GM21515 (cell line): Measurements from ENCODE around the gene SLC14A1.
"Not testable (repeated sequence)": the region's sequence is repeated elsewhere in the genome, so short reads cannot be mapped to it uniquely, and the experiment has no call there.

Experiments
- ATAC-seq: cut with Tn5 transposase; IDR thresholded peaks from one replicate; pipeline ENCODE4 v1.9.1; 2021; ENCODE audit not compliant: unreplicated experiment

The SLC14A1 gene

DNA sequence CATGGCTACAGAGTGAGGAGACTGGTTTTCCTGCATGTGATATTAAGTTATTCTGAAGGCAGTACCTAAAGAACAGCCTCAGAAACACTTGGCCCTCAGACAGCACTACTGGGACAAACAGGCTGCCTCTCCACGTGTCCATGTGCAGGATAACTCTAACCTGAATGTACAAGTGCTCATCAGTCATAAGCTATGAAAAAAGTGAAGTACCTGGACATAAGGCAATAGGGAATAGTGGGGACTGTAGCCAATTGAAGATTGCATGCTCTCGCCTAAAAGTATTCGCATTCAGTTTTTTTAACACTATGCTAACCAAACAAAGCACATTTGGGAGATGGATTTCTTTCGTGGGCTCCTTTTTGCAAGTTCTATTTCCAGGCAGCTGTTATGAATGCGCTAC lies 33.0 kb downstream of the SLC14A1 start:
- no peak for ATAC-seq

DNA sequence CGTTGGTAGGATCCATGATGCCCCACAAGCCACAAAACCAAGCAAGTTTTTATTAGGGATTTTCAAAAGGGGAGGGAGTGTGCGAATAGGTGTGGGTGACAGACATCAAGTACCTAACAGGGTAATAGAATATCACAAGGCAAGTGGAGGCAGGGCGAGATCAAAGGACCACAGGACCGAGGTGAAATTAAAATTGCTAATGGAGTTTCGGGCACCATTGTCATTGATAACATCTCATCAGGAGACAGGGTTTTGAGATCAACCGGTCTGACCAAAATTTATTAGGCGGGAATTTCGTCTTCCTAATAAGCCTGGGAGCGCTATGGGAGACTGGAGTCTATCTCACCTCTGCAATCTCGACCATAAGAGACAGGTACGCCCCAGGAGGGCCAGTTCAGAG lies 33.7 kb downstream of the SLC14A1 start:
- ATAC-seq = not testable (repeated sequence)

- no peak for ATAC-seq
Measured at GRCh38 chr18:45760462-45761036, 36.6 kb downstream of the SLC14A1 start.

GRCh38 chr18:45761512-45762114 lies 37.6 kb downstream of the SLC14A1 start:
- ATAC-seq = no peak

GRCh38 chr18:45764000-45764686 lies 40.2 kb downstream of the SLC14A1 start:
- ATAC-seq = no peak

DNA sequence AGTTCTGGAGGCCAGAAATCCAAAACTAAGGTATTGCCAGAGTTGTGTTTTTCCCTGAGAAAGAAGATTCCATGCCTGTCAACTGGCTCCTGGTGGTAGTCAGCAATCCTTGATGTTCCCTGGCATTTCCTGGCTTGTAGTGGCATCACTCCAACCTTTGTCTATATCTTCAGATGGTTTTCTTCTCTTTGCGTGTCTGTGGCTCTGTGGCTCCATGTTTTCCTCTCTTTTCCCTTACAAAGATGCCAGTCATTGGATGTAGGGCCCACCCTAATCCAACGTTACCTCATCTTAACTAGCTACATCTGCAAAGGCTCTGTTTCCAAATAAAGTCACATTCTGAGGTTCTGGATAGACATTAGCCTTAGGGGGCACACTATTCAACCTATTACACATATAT lies 41.8 kb downstream of the SLC14A1 start:
- no peak for ATAC-seq

DNA sequence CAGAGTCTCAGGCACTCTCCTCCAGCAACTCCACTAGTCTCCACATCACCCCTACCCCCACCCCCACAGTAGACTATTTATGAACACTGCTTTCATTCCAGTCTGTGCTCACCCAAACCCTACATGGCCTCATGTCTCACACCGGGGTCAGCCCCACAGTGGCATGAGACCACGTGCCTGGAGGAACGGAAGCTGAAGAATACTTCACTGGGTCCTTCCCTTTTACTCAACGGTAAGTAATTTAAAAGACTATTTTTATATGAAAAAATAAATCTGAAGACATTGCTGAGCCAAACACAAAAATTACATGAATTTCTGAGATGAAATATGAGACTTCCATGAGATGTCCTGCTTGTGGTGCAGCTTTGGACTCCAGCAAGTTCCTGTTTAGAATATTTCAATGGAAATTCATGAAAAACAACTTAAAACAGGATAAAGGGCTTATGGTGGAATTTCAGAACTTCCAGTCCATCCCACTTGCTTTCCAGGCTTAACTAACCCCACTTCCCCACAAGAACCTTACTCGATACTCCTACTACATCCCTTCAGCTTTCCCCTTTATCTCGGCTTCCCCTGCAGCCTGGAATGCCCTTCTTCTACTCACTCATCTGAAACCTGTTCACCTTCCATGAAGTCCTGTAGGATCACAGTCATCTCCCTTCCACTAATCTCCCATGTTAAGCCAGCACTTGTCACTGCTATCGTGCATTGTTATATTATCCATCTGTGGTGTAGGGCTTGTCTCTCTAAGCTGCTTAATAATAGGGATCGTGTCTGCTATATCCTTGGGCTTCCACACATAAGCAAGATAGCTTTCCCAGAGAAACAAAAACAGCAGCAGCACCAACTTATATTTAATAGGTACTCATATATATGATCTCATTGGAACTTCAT lies 47.9 kb downstream of the SLC14A1 start:
- ATAC-seq = no peak

DNA sequence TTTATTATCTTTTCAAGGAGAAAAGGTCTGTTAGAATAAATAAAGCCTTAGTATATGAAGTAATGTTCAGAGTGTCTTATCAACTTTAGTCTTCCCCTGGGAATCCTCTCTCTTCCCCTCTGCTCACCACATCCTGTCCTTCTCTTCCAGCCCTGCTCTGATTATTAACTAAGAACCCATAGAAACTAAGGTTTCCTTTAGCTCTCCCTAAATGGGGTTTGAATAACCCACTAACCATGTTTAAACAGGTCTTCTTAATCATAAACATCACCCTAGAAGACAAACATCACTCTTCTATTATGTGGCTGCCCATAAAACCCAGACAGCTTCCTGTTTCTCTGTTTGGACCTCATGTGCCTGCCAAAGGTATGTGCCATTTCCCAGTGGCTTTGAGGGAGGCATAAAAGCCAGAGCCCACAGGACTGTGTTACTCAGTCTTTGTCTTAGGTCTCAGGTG lies 50.1 kb downstream of the SLC14A1 start:
- ATAC-seq = no peak

DNA sequence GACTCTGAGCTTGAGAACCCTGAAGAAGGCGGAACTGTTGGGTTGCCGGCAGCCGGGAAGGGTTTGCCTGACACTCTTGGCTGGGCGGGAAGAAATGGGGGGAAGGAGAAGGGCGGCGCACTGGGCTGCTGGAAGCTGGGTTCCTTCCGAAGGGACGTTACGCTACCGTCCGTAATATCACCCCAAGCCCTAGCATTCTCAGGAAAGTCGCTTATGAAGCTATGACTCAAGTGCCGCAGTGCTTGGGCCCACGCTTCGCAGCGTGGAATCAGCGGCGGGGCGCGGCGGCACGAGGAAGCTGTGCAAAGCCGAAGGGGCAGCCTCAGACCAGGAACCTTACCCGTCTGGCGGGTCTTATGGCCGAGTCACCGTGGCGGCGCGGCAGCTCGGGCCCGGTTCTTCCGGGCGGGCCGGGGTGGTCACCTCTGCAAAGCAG lies 51.3 kb downstream of the SLC14A1 start:
- no peak for ATAC-seq

GRCh38 chr18:45775743-45776142 lies 51.8 kb downstream of the SLC14A1 start:
- no peak for ATAC-seq

DNA sequence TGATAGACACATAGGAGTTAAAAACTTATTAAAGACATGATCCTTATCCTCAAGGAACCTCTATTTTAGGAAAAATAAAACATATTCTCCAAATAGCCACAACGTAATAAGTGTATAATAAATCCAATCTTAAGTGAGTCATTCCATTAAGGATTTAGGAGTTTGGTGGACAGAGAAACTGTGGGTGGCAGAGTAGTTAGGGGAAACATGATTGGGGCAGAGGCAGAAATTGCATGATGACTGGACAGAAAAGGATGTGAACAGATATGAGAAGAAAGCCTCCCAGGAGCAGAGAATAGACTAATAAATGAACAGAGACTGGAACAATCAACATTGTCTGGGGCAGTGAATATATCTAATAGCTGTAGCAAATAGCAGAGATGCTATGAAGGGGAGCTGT lies 53.4 kb downstream of the SLC14A1 start:
- ATAC-seq = no peak

GRCh38 chr18:45780568-45780967 lies 56.6 kb downstream of the SLC14A1 start:
- no peak for ATAC-seq

- ATAC-seq = no peak
Measured at GRCh38 chr18:45782662-45783061, 58.7 kb downstream of the SLC14A1 start.

DNA sequence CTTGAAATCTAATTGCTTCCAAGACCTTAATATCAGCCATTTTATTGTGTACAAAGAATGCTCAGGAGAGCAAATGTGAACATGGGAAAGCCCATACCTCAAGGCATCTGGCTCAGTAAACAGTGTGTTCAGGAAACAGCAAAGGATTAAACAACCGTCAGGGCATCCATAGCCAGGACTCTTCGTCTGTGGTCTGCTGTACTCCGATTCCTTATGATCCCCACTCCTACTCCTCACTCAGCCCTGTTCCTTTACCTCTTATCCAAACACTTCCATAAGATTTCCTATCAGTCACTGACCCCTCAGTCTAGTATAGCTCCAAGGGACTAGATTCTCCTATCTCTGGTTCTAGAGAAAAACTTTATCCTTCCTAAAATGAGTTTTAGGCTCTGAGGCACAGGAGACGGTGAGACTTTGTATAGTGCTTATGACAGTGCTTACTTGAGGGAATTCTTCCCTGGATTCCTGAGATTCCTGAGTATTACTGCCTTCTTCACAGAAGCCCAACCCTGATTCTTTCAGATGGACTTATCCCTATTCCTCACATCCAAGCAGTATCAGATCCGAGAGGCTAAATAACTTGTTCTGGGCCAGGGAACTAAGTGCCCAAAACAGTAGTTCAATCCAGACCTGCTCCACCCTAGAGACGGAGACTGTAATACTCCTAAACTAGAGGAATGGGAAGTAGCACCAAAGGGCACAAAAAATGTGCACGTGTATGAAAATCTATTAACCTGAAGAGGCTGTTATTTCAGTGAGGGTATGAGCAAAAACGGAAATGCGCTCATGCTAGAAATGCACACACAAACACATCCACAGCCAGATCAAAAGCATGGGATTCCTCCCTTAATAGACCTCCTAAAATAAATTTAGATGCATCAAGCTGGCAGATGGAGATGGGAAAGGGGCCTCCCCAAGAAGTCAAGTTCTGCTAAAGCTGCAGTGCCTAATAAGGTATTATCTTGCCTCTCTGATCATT lies 59.4 kb downstream of the SLC14A1 start:
- ATAC-seq = no peak

- ATAC-seq = no peak
Measured at GRCh38 chr18:45785134-45785533, 61.2 kb downstream of the SLC14A1 start.

- ATAC-seq = no peak
Measured at GRCh38 chr18:45786941-45787340, 63.0 kb downstream of the SLC14A1 start.

DNA sequence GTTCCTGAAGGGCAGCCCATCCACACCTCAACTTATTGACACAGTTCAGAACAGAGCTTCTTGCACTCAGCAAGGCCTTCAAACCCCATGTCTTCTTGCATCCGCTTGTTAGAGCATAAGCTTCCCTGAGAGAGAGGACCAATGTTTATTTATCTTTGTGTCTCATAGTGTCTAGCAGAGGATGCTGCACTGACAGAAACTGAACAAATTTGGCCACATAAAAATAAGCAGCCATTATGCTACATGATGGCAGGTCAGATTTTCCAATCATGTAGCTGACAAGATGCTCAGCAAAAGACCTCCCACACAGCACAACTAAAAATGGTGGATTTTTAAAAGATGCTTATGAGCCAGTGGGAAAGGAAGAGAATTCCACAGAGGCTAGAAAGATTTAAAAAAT lies 63.4 kb downstream of the SLC14A1 start:
- ATAC-seq = no peak

GRCh38 chr18:45788861-45789260 lies 64.9 kb downstream of the SLC14A1 start:
- ATAC-seq = no peak

DNA sequence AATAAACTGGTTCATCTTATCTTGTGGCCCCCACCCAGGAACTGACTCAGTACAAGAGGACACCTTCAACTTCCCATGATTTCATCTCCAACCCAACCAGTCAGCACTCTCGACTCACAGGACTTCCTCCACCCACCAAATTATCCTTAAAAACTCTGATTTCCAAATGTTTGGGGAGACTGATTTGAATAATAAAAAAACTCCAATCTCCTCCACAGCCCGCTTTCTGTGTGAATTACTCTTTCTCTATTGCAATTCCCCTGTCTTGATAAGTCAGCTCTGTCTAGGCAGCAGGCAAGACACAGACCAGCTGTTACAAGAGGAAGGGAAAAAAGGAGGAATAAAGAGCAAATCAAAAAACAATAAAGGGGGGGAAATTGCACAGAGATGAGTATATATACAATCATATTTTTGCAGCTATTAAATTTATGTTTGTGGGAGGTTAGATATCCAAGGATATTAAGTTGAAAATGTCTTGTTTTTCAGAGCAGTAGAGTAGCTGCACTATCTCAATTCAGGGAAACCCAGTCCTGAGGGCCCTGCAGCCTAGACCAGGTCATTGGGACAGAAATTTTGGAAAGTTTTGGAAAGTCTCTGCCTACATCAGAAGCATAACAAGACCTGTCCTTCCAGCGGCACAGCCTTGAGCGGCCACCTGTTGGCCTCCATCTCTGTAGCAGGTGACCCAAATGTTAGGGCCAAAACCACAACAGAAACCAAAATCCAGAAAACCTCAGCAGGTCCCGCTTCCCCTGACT lies 68.7 kb downstream of the SLC14A1 start:
- ATAC-seq = no peak
